WERI-Rb-1 (cell line): ENCODE data around the gene FHAD1.

Experiments
- DNase-seq: peaks from one replicate; pipeline ENCODE4 v3.0.0-alpha.2; 2020
- H3K27ac ChIP-seq: fragments of 250-450 bp; sonication (Bioruptor Pico); 2 replicates; pipeline ENCODE4 v1.5.1; 2020; ENCODE audit warnings: mild to moderate bottlenecking, moderate library complexity
- H3K27me3 ChIP-seq: fragments of 250-450 bp; sonication (Bioruptor Pico); 2 replicates; pipeline ENCODE4 v1.5.1; 2021; ENCODE audit warnings: mild to moderate bottlenecking, low read depth, moderate library complexity; ENCODE audit not compliant: insufficient read depth, severe bottlenecking
- H3K36me3 ChIP-seq: fragments of 250-450 bp; sonication (Bioruptor Pico); 2 replicates; pipeline ENCODE4 v1.5.1; 2020; ENCODE audit warnings: mild to moderate bottlenecking, moderate library complexity
- H3K4me3 ChIP-seq: 2 replicates; pipeline ENCODE4 v1.5.1; 2011; ENCODE audit warnings: low read depth, mild to moderate bottlenecking, control low read depth, low read length
- H3K9me3 ChIP-seq: fragments of 250-450 bp; sonication (Bioruptor Pico); 2 replicates; pipeline ENCODE4 v1.5.1; 2021; ENCODE audit warnings: mild to moderate bottlenecking, moderate library complexity; ENCODE audit not compliant: severe bottlenecking
- CTCF ChIP-seq: IDR thresholded peaks from 2 replicates; pipeline ENCODE4 v1.5.1; 2011; ENCODE audit warnings: low read depth, mild to moderate bottlenecking, control low read depth, inconsistent platforms, low read length

Gene FHAD1

GRCh38 chr1:15420853-15421465 lies 173.9 kb downstream of the FHAD1 start:
- TF ChIP-seq CTCF, result peak; percentile 13; the same call in 1 of the 2 replicates
- Histone ChIP-seq H3K4me3 (no peak overlapping the region), H3K27ac (no peak overlapping the region), H3K9me3 (peaks cover 5% of the 10 kb centered on the region), H3K36me3 (peaks cover 44% of the 10 kb centered on the region), H3K27me3 (no peaks in the 10 kb centered on the region)
- DNase-seq, result no peak

- Histone ChIP-seq H3K4me3 (no peak overlapping the region), H3K27ac (no peak overlapping the region), H3K27me3 (no peaks in the 10 kb centered on the region), H3K36me3 (peaks cover 63% of the 10 kb centered on the region), H3K9me3 (peaks cover 5% of the 10 kb centered on the region)
- no peak for DNase-seq
- no peak for TF ChIP-seq CTCF
These were observed 175.8 kb downstream of the FHAD1 start for GRCh38 chr1:15422871-15423270.

GRCh38 chr1:15423355-15424077 lies 176.5 kb downstream of the FHAD1 start:
- no peak overlapping the region for H3K4me3 ChIP-seq
- H3K36me3 ChIP-seq, result peaks cover 70% of the 10 kb centered on the region
- peaks cover 5% of the 10 kb centered on the region for H3K9me3 ChIP-seq
- DNase-seq, result no peak
- H3K27ac ChIP-seq, result no peak overlapping the region
- no peak for TF ChIP-seq CTCF
- no peaks in the 10 kb centered on the region for H3K27me3 ChIP-seq

- Histone ChIP-seq H3K4me3 (no peak overlapping the region), H3K27me3 (no peaks in the 10 kb centered on the region), H3K9me3 (peaks cover 5% of the 10 kb centered on the region), H3K36me3 (peaks cover 77% of the 10 kb centered on the region), H3K27ac (no peak overlapping the region)
- no peak for DNase-seq
- TF ChIP-seq CTCF, result no peak
These were observed 177.2 kb downstream of the FHAD1 start for GRCh38 chr1:15424146-15424667.

- no peak for DNase-seq
- no peak for TF ChIP-seq CTCF
- H3K9me3 ChIP-seq, result peaks cover 5% of the 10 kb centered on the region
- no peaks in the 10 kb centered on the region for H3K27me3 ChIP-seq
- H3K4me3 ChIP-seq, result no peak overlapping the region
- peaks cover 76% of the 10 kb centered on the region for H3K36me3 ChIP-seq
- no peak overlapping the region for H3K27ac ChIP-seq
These were observed 178.0 kb downstream of the FHAD1 start for GRCh38 chr1:15424981-15425380.
